Spleen (tissue), 11 donors: ENCODE results near the gene ALDH6A1. TPM values are rescaled to one million over a fixed set of nuclear protein-coding genes. Genes with fewer than 3 reads are reported as not detected.

ENCODE experiments used
- DNase-seq: peaks from one replicate; pipeline ENCODE4 v3.0.0-alpha.2; 2020
- H3K27ac ChIP-seq, 8 donors: fragments of 200-600 bp; sonication (generic) in 7 of 8; 1 replicate in 4 of 8; 2 replicates in 4 of 8; pipeline versions ENCODE4 v1.5.0 to v1.8.0; 2016 to 2021; ENCODE audit warnings: inconsistent platforms in 4 of 8, mild to moderate bottlenecking in 4 of 8, moderate library complexity in 1 of 8
- H3K27me3 ChIP-seq, 7 donors: fragments of 200-600 bp; sonication (generic) in 6 of 7; replicated peaks in 1 of 7; 1 replicate in 4 of 7; 2 replicates in 3 of 7; pipeline versions ENCODE4 v1.5.0 to v1.8.0; 2016 to 2021; ENCODE audit warnings: inconsistent platforms in 3 of 7, mild to moderate bottlenecking in 1 of 7
- H3K36me3 ChIP-seq, 6 donors: fragments of 200-600 bp; sonication (generic) in 5 of 6; 1 replicate in 4 of 6; 2 replicates in 2 of 6; pipeline versions ENCODE4 v1.5.0 to v1.8.0; 2016 to 2021; ENCODE audit warnings: inconsistent platforms in 2 of 6
- H3K4me1 ChIP-seq, 6 donors: fragments of 200-600 bp; sonication (generic) in 5 of 6; 1 replicate in 3 of 6; 2 replicates in 3 of 6; pipeline versions ENCODE4 v1.5.0 to v1.8.0; 2016 to 2021; ENCODE audit warnings: inconsistent platforms in 3 of 6
- H3K4me3 ChIP-seq, 8 donors: fragments of 200-600 bp; sonication (generic) in 7 of 8; 1 replicate in 4 of 8; 2 replicates in 4 of 8; pipeline versions ENCODE4 v1.5.0 to v1.8.0; 2016 to 2021; ENCODE audit warnings: inconsistent platforms in 4 of 8, mild to moderate bottlenecking in 4 of 8, moderate library complexity in 2 of 8
- H3K9me3 ChIP-seq, 8 donors: fragments of 200-600 bp; sonication (generic) in 7 of 8; 1 replicate in 4 of 8; 2 replicates in 4 of 8; pipeline versions ENCODE4 v1.5.0 to v1.8.0; 2016 to 2021; ENCODE audit warnings: inconsistent platforms in 4 of 8
- CTCF ChIP-seq, 11 experiments: fragments of 200-600 bp in 7 of 11; fragments of 450-650 bp in 4 of 11; sonication (generic) in 4 of 11; IDR thresholded peaks in 8 of 11; conservative IDR thresholded peaks in 3 of 11; 1 replicate in 7 of 11; 2 replicates in 4 of 11; pipeline versions ENCODE4 v1.4.0 to v1.8.0; 2016 to 2021; ENCODE audit warnings: antibody characterized with exemption in 11 of 11, inconsistent platforms in 4 of 11, mild to moderate bottlenecking in 1 of 11
- POLR2A ChIP-seq, 3 donors: fragments of 450-650 bp; IDR thresholded peaks; one replicate each; pipeline ENCODE4 v1.5.1; 2017; ENCODE audit warnings: antibody characterized with exemption in 3 of 3, mild to moderate bottlenecking in 1 of 3
- POLR2AphosphoS5 ChIP-seq, 3 donors: sonication (generic); formaldehyde crosslinking; IDR thresholded peaks; one replicate each; pipeline ENCODE4 v1.5.1; 2017; ENCODE audit warnings: antibody characterized with exemption in 3 of 3
- WGBS, 5 donors: extraction: QIAGEN DNeasy Blood & Tissue Kit in 3 of 5; methylation state at CpG; one replicate each; pipeline versions ENCODE4 v1.1.5 to v1.1.7; 2013 to 2018; 5-methylcytosine and 5-hydroxymethylcytosine counted together
- intact Hi-C: fragments of 100-400 bp; cut with DNase I; formaldehyde crosslinking; loops from one replicate; pipeline ENCODE4 v1.15.0; 2023; ENCODE audit warnings: low total_unique reads
- polyA plus RNA-seq, 3 donors: library from polyadenylated mRNA; stranded (reverse); fragments of 200-250 nt; gene quantifications; one replicate each; pipeline ENCODE4 v1.2.1, GENCODE V29; 2013
- total RNA-seq, 7 donors: library from RNA; depleted of rRNA in 3 of 7; stranded (reverse); fragments of >200 nt in 3 of 7; fragmentation: NEBNext Ultra II Directional in 4 of 7; extraction: Animal tissue kit (Norgen Biotek cat#: 25700) in 4 of 7; gene quantifications; one replicate each; pipeline versions ENCODE4 v1.1.0 to v1.2.1, GENCODE V29; 2016 to 2021
- donor health status: healthy with polysubstance abuse.
- donor health status: DM: no; HTN: no; CAD: no; lungs with moderate emphysema.
- donor health status: DM: no; HTN: no; CAD: no.
- donor health status: Bipolar disorder and iron deficiency.
- donor health status: healthy.
- donor health status: DM: no; HTN: no; CAD: no.
- donor health status: DM: yes; HTN: yes; CAD: no.

ALDH6A1 gene
- total and polyA plus RNA-seq, 10 donors: 2.3 to 20.2 (median 11.4) TPM

GRCh38 chr14:74048281-74048680, 36.0 kb downstream of the ALDH6A1 start:
- DNase-seq: no peak
- WGBS, 5 donors: 53 to 61% (median 58%) methylated on average over 3 of the region's 3 CpGs

GRCh38 chr14:74045522-74045921, 38.7 kb downstream of the ALDH6A1 start:
- intact Hi-C loops: no loop called here

More at GRCh38 chr14:74048281-74048680, 36.0 kb downstream of the ALDH6A1 start:
- H3K36me3 ChIP-seq: no peaks in the 10 kb centered on the region
- intact Hi-C loops: no loop called here
- no peak overlapping the region for H3K4me3 ChIP-seq
- H3K27me3 ChIP-seq: no peaks in the 10 kb centered on the region
- TF ChIP-seq CTCF (IDR thresholded peaks at IDR 0.05 in 8 of 11, conservative IDR thresholded peaks at IDR 0.05 in 3 of 11) (no peak), POLR2A (IDR thresholded peaks at IDR 0.05) (no peak), POLR2AphosphoS5 (IDR thresholded peaks at IDR 0.05) (no peak)
- H3K9me3 ChIP-seq: no peaks in the 10 kb centered on the region
- H3K4me1 ChIP-seq: peaks cover 0 to 7% (median 0%) of the 10 kb centered on the region in 6 donors
- no peak overlapping the region for H3K27ac ChIP-seq

GRCh38 chr14:74042296-74042695, 42.0 kb downstream of the ALDH6A1 start:
- Histone ChIP-seq H3K36me3 (no peaks in the 10 kb centered on the region), H3K4me1 (no peaks in the 10 kb centered on the region), H3K9me3 (no peaks in the 10 kb centered on the region), H3K27me3 (no peaks in the 10 kb centered on the region), H3K4me3 (no peak overlapping the region), H3K27ac (no peak overlapping the region)
- intact Hi-C loops: no loop called here
- TF ChIP-seq CTCF (IDR thresholded peaks at IDR 0.05 in 8 of 11, conservative IDR thresholded peaks at IDR 0.05 in 3 of 11): no peak
- TF ChIP-seq POLR2A (IDR thresholded peaks at IDR 0.05): no peak
- no peak for TF ChIP-seq POLR2AphosphoS5 (IDR thresholded peaks at IDR 0.05)
- 51 to 92% (median 83%) methylated on average over 2 of the region's 2 CpGs for WGBS, 5 donors
- no peak for DNase-seq

More at GRCh38 chr14:74045522-74045921, 38.7 kb downstream of the ALDH6A1 start:
- Histone ChIP-seq H3K4me3 (no peak overlapping the region), H3K36me3 (no peaks in the 10 kb centered on the region), H3K4me1 (peaks cover 0 to 7% (median 0%) of the 10 kb centered on the region in 6 donors), H3K27me3 (no peaks in the 10 kb centered on the region), H3K27ac (no peak overlapping the region), H3K9me3 (no peaks in the 10 kb centered on the region)
- no peak for DNase-seq
- 97 to 100% (median 98%) methylated on average over 4 of the region's 4 CpGs for WGBS, 5 donors
- TF ChIP-seq CTCF (IDR thresholded peaks at IDR 0.05 in 8 of 11, conservative IDR thresholded peaks at IDR 0.05 in 3 of 11) (no peak), POLR2AphosphoS5 (IDR thresholded peaks at IDR 0.05) (no peak), POLR2A (IDR thresholded peaks at IDR 0.05) (no peak)

GRCh38 chr14:74038020-74038859, 46.0 kb downstream of the ALDH6A1 start:
- 67 to 73% (median 68%) methylated on average over 3 of the region's 3 CpGs for WGBS, 5 donors
- intact Hi-C loops: no loop called here

More at GRCh38 chr14:74038020-74038859, 46.0 kb downstream of the ALDH6A1 start:
- Histone ChIP-seq H3K27me3 (no peaks in the 10 kb centered on the region), H3K4me1 (no peaks in the 10 kb centered on the region), H3K36me3 (no peaks in the 10 kb centered on the region), H3K27ac (no peak overlapping the region), H3K4me3 (no peak overlapping the region), H3K9me3 (no peaks in the 10 kb centered on the region)
- peak in 9 of 11 experiments; percentile 28 to 76 (median 67) for TF ChIP-seq CTCF (IDR thresholded peaks at IDR 0.05 in 8 of 11, conservative IDR thresholded peaks at IDR 0.05 in 3 of 11)
- no peak for TF ChIP-seq POLR2A (IDR thresholded peaks at IDR 0.05)
- DNase-seq: no peak
